SK-N-SH (cell line): Measurements from ENCODE around the gene GBX1.
A peak's percentile ranks its signal among the peaks of the same experiment; 100 is the strongest.

Source experiments
- POLR2AphosphoS5 ChIP-seq: IDR thresholded peaks from 2 replicates; pipeline ENCODE4 v1.6.1; 2012; ENCODE audit warnings: low read depth, low read length
- TAF1 ChIP-seq: IDR thresholded peaks from 2 replicates; pipeline ENCODE4 v1.6.1; 2012; ENCODE audit warnings: low read depth, mild to moderate bottlenecking, low read length, moderate library complexity, borderline replicate concordance
- YY1 ChIP-seq: IDR thresholded peaks from 2 replicates; pipeline ENCODE4 v1.4.0; 2012; ENCODE audit warnings: low read depth, mild to moderate bottlenecking
- TF ChIP-seq, protein P1 (sequence below): fragments of 200-600 bp; sonication (generic); IDR thresholded peaks from 2 replicates; pipeline ENCODE4 v1.6.1; 2017; ENCODE audit warnings: antibody characterized with exemption, mild to moderate bottlenecking, moderate library complexity
- TF ChIP-seq, protein P2 (sequence below): fragments of 150-350 bp; IDR thresholded peaks from 2 replicates; pipeline ENCODE4 v1.6.1; 2017; ENCODE audit warnings: antibody characterized with exemption, low read length, low read depth, borderline replicate concordance

DNA sequence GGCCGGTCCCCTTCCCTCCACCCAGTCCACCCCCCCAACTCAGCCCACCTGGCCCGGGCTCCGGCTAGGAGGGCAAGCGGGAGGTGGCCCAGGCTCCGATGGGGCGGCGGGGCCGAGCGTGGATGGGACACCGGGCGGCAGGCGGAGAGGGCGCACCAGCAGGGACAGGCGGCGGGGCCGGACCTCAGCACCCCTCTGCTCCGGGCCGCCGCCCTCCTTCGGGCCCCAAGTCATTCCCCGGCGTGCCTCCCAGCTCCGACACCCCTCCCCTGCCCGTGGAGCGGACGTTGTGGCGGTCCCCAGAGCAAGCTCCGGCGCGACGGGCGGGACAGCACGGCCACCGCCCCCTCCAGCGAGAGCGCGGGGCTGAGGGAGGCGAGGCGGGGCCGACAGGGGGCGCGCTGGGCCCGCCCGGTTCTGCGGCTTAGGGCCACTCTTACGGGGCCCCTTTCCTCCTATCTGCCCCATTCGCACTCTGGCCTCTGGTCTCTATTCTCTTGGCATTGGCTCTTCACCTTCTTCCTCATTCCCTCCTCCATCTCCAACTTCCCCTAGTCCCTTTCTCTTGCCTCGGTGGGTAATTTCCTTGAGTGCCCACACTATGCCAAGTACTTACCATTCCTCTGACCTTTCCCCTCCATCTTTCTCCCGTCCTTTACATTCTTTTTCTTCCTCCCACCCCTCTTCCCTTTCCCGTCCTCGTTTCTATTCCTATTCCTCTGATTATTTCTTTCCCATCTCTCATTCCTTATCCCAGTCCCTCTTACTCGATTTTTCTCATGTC lies 701 bp upstream of the GBX1 start:
- TF ChIP-seq, protein P1, sequence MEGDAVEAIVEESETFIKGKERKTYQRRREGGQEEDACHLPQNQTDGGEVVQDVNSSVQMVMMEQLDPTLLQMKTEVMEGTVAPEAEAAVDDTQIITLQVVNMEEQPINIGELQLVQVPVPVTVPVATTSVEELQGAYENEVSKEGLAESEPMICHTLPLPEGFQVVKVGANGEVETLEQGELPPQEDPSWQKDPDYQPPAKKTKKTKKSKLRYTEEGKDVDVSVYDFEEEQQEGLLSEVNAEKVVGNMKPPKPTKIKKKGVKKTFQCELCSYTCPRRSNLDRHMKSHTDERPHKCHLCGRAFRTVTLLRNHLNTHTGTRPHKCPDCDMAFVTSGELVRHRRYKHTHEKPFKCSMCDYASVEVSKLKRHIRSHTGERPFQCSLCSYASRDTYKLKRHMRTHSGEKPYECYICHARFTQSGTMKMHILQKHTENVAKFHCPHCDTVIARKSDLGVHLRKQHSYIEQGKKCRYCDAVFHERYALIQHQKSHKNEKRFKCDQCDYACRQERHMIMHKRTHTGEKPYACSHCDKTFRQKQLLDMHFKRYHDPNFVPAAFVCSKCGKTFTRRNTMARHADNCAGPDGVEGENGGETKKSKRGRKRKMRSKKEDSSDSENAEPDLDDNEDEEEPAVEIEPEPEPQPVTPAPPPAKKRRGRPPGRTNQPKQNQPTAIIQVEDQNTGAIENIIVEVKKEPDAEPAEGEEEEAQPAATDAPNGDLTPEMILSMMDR, result peak; percentile 74
- TF ChIP-seq YY1, result no peak
- TF ChIP-seq, protein P2, sequence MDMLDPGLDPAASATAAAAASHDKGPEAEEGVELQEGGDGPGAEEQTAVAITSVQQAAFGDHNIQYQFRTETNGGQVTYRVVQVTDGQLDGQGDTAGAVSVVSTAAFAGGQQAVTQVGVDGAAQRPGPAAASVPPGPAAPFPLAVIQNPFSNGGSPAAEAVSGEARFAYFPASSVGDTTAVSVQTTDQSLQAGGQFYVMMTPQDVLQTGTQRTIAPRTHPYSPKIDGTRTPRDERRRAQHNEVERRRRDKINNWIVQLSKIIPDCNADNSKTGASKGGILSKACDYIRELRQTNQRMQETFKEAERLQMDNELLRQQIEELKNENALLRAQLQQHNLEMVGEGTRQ, result no peak
- TF ChIP-seq TAF1, result no peak
- TF ChIP-seq POLR2AphosphoS5, result no peak
